PC-3 (cell line): Measurements from ENCODE around the gene KDM7A.

ENCODE experiments used
- CTCF ChIP-seq: fragments of 300-600 bp; sonication (generic); conservative IDR thresholded peaks from 2 replicates; pipeline ENCODE4 v1.5.1; 2017; ENCODE audit warnings: antibody characterized with exemption, low read depth, mild to moderate bottlenecking, low read length
- EZH2phosphoT487 ChIP-seq: fragments of 300-600 bp; sonication (generic); IDR thresholded peaks from 2 replicates; pipeline ENCODE4 v1.6.1; 2018; ENCODE audit warnings: mild to moderate bottlenecking, antibody characterized with exemption, low read length, borderline replicate concordance

- TF ChIP-seq CTCF (no peak), EZH2phosphoT487 (no peak)
These were observed 91.3 kb downstream of the KDM7A start for GRCh38 chr7:140085447-140085846.
